ENCODE measurements around the gene DAB2IP.

DNA sequence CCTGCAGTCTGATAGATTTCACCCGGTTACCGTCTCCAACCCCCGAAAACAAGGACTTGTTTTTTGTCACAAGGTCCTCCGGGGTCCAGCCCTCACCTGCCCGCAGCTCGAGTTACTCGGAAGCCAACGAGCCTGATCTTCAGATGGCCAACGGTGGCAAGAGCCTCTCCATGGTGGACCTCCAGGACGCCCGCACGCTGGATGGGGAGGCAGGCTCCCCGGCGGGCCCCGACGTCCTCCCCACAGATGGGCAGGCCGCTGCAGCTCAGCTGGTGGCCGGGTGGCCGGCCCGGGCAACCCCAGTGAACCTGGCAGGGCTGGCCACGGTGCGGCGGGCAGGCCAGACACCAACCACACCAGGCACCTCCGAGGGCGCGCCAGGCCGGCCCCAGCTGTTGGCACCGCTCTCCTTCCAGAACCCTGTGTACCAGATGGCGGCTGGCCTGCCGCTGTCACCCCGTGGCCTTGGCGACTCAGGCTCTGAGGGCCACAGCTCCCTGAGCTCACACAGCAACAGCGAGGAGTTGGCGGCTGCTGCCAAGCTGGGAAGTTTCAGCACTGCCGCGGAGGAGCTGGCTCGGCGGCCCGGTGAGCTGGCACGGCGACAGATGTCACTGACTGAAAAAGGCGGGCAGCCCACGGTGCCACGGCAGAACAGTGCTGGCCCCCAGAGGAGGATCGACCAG, 121.3 kb downstream of the DAB2IP start:
- TF ChIP-seq, protein P1, sequence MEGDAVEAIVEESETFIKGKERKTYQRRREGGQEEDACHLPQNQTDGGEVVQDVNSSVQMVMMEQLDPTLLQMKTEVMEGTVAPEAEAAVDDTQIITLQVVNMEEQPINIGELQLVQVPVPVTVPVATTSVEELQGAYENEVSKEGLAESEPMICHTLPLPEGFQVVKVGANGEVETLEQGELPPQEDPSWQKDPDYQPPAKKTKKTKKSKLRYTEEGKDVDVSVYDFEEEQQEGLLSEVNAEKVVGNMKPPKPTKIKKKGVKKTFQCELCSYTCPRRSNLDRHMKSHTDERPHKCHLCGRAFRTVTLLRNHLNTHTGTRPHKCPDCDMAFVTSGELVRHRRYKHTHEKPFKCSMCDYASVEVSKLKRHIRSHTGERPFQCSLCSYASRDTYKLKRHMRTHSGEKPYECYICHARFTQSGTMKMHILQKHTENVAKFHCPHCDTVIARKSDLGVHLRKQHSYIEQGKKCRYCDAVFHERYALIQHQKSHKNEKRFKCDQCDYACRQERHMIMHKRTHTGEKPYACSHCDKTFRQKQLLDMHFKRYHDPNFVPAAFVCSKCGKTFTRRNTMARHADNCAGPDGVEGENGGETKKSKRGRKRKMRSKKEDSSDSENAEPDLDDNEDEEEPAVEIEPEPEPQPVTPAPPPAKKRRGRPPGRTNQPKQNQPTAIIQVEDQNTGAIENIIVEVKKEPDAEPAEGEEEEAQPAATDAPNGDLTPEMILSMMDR (conservative IDR thresholded peaks at IDR 0.05 in 1 of 2, IDR thresholded peaks at IDR 0.05 in 1 of 2; ENCODE audit: low read depth in 1 of 2, low read length in 2 of 2) = no peak
- no peak for TF ChIP-seq EZH2 (IDR thresholded peaks at IDR 0.05; ENCODE audit: low read length, missing control alignments)
